Measurements from ENCODE around the gene PIEZO2.
"Not testable (repeated sequence)": the region's sequence is repeated elsewhere in the genome, so short reads cannot be mapped to it uniquely, and the experiment has no call there.

PIEZO2 gene

GRCh38 chr18:11149441-11150270 is at the start of gene PIEZO2:
TSS of gene PIEZO2 (minus strand) at chr18:11149569. CDS start at chr18:11148588, 981 bp downstream.
- DNase-seq = peak; percentile 72

DNA sequence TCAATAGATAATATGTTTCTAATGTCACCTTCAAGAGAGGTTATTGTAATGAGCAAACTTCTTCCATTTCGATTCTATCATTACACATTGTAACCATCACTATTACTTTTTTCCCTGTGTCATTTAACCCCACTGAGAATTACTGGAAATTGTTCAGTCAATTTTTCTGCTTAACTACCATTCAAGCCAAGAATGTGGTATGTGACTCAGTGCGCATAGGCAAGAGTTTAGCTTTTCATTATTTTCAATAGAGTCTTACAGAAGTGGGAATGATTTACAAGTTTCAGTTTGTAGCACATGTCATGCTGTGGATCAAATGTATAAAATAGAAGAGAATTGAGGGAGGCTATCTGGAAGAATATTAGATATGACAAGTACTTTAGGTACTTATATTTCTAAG is 34.3 kb upstream of the PIEZO2 start:
- no peak for DNase-seq

- DNase-seq = not testable (repeated sequence)
Measured at GRCh38 chr18:11181629-11182028, 32.3 kb upstream of the PIEZO2 start.

DNA sequence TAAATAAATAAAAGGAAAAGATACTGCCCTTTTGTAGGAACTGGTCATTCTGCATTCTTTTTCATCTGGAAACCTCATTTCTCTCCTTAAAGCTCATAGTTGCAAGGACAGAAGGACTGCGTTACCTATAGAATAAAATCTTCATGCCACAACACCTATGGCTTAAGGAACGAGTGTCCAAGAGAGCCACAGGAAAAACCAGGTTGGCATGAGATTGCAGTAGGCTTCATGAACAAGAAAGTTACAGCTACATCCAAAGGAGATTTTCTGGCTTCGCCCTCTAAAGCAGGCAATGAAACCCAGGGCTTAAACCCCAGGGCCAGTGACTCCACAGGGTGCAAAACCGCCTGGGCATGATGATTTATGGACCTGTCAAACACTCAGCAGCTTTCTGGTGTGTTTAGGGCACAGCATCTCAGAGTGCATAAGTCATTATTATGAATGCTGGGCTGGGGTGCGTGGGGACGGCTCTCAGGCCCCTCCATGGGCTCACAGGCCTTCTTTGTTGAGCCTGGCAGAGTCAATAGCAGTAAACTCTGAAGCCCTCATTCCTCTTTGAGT is 30.7 kb upstream of the PIEZO2 start:
- no peak for DNase-seq

DNA sequence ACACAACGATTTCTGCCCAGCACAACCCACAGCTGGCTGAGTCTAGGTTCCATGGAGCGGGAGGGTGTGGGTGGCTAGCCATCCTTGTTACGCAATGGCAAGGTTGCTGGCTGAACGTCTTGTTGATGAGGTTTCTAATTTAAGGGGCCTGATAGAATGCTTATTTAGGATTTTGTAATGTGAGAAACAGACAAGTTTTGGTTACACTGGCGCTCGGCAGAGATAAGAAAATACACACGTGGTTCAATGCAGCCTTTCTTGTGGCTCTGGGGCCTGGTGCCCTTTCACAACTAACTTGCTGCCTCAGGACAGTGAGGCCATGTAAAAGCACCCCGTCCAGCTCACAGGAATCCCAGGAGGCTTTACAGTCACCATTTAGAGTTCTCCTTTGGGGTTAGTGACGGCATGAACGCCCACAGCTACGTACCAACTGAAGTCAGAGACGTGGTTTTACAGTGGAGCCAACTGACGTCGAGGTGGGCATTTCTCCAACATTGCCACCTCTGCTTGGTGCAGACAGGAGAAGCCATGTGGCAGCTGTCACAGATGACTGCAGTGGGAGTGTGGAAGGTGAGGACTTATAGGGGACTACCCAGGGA is 29.7 kb upstream of the PIEZO2 start:
- DNase-seq = peak; percentile 59

- no peak for DNase-seq
Measured at GRCh38 chr18:11177382-11177781, 28.0 kb upstream of the PIEZO2 start.

DNA sequence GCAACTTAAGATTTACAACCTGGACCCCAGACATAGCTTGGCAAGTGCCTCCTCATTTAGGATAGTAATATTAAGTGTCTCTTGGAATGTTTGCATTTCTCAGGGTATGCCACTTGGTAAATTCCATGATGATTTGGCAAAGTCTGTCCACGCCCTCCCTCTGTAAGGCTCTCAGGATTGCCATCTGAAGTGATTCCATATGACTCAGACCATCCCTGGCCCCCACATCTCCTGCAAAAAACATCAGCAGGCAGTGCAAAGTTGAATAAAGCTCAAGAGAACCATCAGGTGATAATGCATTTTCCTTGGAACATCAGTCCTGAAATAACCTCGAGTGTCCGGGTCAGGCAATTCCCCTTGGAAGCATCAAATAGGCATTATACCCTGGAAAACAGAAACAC is 27.1 kb upstream of the PIEZO2 start:
- no peak for DNase-seq

GRCh38 chr18:11175266-11175979 is 26.1 kb upstream of the PIEZO2 start:
- DNase-seq = no peak

DNA sequence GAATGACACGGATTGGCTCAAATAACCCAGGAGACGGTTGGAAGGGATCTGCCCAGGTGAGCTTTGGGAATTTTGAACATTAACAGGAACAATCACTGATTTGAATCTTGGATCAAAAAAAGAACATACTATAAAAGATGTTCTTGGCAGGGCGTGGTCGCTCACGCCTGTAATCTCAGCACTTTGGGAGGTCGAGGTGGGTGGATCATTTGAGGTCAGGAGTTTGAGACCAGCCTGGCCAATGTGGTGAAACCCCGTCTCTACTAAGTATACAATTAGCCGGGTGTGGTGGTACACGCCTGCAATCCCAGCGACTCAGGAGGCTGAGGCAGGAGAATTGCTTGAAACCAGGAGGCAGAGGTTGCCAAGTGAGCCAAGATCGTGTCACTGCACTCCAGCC is 24.8 kb upstream of the PIEZO2 start:
- DNase-seq = not testable (repeated sequence)

DNA sequence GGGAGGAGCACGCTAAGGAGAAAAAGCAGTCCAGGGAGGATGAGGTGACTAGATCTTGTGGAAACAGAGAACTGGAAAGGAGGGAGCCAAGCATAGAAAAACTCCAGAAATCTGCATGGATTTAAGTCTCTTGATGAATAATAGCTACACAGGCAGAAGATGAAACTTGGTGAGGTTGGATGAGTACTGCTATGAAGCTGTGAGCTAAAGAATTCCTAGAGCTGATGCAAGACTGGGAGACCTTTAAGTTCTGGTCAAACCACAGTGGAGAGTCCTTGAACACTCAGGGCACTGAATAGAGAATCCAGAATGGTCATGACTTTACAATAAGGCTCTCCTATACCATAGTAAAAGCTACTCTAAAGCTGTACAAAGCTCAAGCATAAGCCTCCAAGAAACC is 18.4 kb upstream of the PIEZO2 start:
- DNase-seq = no peak

DNA sequence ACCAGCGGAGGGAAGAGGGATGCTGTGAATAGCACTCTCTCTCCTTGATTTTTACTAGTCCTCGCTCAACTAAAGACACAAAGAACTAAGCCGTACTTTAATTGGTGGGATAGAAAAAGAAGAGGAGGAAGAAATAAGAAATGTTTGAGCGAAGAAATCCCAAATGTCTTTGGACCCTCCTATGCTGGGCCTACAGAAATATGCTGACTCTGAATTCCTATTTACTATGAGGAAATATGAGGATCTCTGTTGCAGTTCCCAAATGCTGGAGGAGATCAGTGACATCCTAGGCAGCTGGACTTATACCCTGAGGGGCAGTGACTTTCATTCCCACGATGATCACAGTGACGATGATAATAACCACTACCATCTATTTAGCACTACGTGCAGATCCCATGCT is 16.6 kb upstream of the PIEZO2 start:
- DNase-seq = no peak

DNA sequence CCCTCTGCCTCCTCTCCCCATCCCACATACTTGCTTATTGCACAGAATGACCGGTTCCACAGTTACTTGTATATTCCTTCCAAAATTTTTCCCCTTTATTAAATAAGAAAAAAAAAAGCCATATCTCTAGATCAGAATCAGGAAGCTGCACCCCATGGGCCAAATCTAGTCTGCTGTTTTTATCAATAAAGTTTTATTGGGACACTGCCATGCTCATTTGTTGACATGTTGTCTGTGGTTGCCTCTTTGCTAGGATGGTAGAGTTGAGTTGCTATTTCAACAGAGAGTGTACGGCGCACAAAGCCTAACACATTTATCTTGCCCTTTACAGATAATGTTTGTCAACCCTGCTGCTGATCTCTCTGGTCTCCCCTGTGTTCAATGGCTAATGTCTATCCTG is 15.8 kb upstream of the PIEZO2 start:
- no peak for DNase-seq

GRCh38 chr18:11163665-11164064 is 14.3 kb upstream of the PIEZO2 start:
- DNase-seq = peak; percentile 67

- DNase-seq = no peak
Measured at GRCh38 chr18:11162889-11163288, 13.5 kb upstream of the PIEZO2 start.

DNA sequence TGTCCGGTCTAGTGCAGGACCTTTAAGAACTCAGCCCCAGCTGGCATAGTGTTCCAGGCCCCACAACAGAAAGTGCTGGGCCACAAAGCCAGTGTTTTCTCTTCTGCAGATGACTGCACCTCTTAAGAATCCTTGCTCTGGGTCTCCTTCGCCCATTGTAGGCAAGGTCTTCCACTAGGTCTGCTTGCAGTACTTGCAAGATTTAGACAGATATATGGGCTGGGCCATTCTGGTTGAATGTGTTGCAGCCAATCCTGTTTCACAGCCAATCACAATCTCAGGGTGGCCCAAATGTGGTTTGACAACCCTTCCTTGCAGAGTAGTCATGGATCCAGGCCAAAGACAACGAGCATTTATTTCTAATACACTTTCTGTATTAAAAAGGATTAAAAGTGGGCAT is 13.1 kb upstream of the PIEZO2 start:
- no peak for DNase-seq

- no peak for DNase-seq
Measured at GRCh38 chr18:11160313-11160712, 10.9 kb upstream of the PIEZO2 start.

DNA sequence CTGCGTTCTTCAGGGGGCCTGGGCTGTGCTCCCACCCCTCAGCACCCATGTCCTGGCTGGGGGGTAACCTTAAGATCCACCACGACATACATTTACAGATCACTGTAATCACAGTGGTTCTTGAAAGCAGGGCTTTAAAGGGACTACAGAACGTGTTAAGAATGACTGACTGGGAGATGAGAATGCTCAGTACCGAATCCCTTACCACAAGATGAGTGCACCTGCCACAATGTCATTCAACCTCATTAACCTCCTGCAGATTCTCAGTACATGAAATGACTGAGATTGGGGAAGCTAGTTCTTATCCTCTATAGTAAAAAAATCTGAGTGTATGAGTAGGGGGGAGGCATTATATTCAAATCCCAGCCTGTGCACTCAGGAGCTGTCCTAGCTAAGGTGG is 10.5 kb upstream of the PIEZO2 start:
- no peak for DNase-seq

DNA sequence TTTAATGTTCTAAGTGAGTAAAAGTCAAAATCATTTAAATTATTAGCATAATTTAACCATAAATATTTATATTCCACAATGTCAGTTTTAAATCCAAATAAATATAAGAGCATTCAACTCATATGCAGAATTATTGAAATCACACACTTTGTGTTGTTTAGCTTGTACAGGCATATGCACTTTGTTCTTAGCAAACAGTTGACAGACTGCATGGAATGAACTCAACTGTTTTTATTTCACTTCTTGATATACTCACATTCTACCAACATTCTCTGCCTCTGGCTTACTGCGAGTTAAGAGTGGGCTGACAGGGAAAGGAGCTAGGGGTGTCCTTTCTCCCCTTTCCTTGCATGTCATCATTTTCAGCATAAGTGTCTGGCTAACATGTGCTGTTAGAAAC is 7.6 kb upstream of the PIEZO2 start:
- DNase-seq = no peak

- no peak for DNase-seq
Measured at GRCh38 chr18:11155034-11155759, 5.8 kb upstream of the PIEZO2 start.

- DNase-seq = peak; percentile 86
Measured at GRCh38 chr18:11154368-11154989, 5.1 kb upstream of the PIEZO2 start.

DNA sequence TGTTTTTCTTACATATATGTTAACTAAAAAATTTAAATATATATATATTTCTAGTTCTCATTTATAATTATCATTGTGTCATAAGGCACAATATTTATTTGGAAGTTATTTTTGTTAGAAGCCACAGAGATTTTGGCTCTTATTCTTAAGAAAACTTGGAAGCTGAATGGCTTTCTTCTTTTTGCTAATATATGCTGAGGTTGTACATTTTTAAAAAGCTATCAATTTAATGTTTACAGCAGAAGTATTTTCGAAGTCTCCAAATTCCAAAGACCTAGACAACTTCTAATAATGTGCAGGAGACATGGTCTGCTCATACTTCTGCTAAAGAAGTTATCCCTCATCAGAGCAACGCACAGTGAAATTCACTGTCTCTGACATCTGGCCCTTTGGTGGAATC is 3.7 kb upstream of the PIEZO2 start:
- no peak for DNase-seq

- DNase-seq = no peak
Measured at GRCh38 chr18:11150271-11150615, 874 bp upstream of the PIEZO2 start.
